Sciatic nerve (tissue), 2 donors: ENCODE measurements around the gene AUTS2. TPM values are rescaled to one million over a fixed set of nuclear protein-coding genes. Genes with fewer than 3 reads are reported as not detected.

Experiments
- ATAC-seq: fragments of 200-7000 bp; cut with Tn5 transposase; one replicate; pipeline ENCODE4 v1.9.1; 2020; ENCODE audit warnings: mild to moderate bottlenecking, moderate library complexity
- DNase-seq: peaks from one replicate; pipeline ENCODE4 v3.0.0-alpha.2; 2020; ENCODE audit warnings: low spot score
- intact Hi-C: fragments of 100-400 bp; cut with DNase I; formaldehyde crosslinking; loops from one replicate; pipeline ENCODE4 v1.14.2; 2022
- total RNA-seq: library from RNA; stranded (reverse); fragmentation: NEBNext Ultra II Directional; extraction: Animal tissue kit (Norgen Biotek cat#: 25700); gene quantifications from one replicate; pipeline ENCODE4 v1.2.1, GENCODE V29; 2021
- donor health status: DM: no; HTN: no; CAD: no.
- donor health status: DM: no; HTN: no; CAD: no.

The AUTS2 gene
- total RNA-seq, 1 donor from 2014 or later, result 129 TPM

DNA sequence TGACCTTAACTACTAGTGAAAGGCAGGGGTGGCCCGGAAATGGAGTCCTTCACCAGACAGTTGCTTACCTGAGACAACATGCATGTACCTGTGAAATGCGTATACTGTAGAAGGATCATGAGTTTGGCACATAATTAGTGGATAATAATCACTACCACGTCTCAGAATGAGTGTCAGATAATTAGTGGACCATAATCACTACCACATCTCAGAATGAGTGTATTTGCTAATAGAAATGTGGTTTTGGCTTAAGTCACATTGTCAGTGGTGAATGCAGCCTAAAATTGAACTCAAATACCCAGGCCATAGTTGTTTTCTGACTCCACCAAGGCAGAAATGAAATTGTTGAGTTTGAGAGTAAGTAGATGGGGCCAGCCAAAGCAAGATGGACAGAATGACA lies 1065.4 kb downstream of the AUTS2 start:
- intact Hi-C loops, result no loop called here
- DNase-seq (no peak), ATAC-seq (no peak)

DNA sequence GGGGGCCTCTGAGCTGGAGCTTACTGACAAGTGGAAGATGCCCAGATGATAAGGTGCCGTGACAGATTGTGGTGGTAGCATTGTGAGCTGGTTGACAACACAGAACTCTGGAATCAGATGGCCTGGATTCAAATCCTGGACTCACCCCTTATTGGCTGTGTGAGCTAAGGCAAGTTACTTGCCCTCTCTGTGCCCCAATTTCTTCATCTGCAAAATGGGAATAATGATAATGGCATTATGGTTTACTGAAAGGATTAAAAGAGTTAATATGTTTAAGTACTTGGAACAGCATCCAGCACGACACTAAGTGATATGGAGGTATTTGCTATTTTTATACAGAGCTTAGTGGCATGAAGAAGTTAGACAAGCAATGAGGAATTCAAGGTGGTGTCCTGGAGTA lies 1067.7 kb downstream of the AUTS2 start:
- DNase-seq, result no peak
- intact Hi-C loops, result no loop called here
- no peak for ATAC-seq

DNA sequence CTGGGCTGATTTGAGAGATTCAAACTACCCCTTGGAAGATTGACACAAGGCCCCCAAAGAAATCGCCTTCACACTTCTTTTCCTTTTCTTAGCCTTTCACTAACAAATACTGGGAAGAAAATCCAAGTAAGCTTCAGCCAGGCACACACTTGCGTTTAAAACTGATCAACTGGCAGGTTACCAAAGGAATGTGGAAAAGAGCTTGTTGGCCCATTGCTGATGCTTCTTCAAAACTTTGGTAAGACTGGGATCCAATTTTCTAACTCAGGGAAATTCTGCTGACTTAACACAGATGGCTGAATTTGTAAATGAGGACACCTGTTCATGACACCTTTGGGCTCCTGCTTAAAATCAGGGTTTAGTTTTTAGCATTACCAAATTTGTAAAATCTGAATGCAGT lies 1069.1 kb downstream of the AUTS2 start:
- DNase-seq, result no peak
- no peak for ATAC-seq
- intact Hi-C loops, result no loop called here

DNA sequence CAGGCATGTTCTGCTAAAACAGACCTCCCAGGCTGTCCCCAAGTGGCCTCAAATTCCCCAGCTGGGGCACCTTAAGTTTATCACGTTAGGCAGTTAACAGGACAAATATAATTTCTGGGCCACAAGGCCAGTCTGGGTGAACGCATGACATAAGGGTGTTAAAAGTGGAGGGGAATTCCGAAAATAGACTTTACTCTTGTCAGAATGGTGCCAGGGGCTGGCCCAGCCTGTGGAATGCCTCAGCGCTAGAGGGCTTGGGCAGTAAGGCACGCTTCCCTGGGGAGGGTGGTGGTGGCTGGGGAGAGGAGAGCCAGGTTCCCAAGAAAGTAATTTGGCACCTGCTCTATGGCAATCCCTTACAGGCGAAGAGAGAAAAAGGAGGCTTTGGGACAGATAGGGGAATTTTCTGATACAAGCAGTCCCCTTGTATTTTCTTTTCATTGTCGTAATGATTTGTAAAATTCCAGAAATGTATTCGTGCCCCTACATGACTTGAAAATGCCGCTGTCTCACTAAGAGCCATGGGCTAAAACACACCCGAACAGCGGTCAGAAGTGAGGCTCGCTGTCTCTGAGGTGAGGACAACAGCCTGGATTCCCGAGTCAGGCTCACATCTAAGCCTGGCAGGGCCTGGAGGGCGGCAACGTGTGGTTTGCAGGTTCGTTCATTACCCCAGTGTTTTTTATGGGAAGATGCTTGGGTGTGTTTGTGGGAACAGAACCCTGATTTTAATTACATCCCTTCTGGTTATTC lies 1070.5 kb downstream of the AUTS2 start:
- ATAC-seq, result no peak
- DNase-seq, result no peak
- intact Hi-C loops, result no loop called here

DNA sequence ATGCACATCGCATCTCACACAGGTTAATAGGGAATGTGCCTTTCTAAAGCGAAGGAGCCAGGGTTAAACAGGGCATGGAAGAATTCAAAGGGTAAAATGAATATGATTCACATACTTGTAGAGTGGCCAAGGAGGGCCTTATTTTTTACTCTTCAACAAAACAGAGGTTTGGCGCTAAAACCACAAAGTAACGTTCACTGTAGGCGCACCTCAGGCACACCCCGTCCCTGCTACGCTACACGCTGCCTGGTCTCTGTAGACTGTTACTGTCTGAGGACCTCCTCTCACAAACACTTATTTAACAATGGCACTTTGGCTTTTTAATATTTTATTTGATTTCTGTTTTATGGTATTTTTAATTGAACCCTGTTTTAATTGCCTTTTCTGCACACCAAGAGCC lies 1071.6 kb downstream of the AUTS2 start:
- DNase-seq (no peak), ATAC-seq (no peak)
- intact Hi-C loops, result no loop called here

DNA sequence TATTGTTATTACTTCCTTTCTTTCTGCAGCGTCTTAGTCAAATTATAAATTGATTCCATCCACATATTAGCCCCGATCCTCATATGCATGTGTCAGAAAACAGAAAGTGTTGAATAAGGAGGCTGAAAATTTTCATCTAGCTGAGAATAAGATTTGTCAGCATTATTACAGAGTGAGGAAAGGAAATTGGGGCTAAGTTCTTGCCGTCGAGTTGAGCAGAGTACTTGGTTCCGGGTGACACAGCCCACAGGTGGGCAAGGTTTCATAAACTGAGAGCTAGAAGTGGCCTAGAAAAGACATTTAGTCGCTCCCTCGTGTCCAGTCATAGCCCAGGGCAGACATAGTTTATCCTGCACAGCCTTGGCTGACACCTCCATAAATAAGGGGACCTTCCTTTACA lies 1072.0 kb downstream of the AUTS2 start:
- DNase-seq, result no peak
- intact Hi-C loops, result no loop called here
- ATAC-seq, result no peak

DNA sequence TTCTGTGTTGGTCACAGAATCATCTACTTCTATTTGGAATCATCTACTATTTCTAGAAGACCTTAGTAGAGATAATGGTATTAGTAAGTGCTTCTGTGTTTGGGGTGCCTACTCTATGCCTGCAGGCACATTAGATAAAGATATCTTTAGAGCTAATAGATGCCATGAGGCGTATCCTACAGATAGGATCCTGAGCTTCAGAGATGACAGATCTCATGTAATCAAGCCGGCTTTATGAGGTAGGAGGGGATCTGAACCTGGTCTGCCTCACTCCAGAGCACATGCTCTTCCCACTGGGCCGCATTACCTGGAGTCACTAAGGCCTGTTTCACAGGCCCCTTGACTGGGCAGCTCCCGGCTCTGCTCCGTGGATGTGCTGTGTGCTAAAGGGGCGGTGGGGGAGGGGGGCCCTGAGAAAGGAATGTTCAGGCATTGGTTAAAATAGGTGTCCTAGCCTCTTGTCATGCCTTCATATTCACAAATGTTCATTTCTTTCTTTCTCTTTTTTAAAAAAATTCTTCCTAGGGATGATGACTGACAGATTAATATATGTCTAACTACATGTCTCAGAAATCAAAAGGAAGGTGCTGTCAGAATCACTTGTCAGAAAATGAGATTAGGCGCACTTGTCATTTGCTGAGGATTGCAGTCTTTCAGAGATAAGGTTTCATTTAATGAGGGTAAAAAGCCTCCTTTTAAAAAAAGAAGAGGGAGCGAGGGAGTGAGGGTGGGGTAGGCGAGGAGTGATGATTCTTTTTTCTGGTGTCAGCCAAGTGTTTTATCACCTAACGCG lies 1075.7 kb downstream of the AUTS2 start:
- no peak for ATAC-seq
- intact Hi-C loops, result no loop called here

DNA sequence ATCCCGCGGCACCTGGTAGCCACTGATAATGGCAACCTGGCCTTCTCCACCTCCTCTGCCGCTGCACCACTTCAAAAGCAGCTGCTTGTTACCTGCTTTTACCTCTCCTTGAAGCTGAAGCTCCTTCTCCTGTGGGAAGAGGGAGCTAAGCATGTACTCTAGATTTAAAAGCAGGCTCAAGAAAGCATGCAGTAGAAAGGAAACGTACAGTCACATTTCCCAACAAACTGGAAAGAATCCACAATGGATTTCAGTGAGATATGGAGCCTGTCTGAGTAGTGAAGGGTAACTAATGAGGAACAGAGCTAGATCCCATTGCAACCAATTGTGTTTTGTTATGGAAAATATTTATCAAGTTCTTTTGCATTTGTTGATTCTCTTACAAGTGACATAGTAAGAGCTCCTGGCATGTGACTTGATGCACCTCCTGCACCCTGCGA lies 1076.3 kb downstream of the AUTS2 start:
- intact Hi-C loops, result no loop called here
- ATAC-seq, result no peak

More for the DNA sequence above, 1075.7 kb downstream of the AUTS2 start:
- DNase-seq, result no peak

DNA sequence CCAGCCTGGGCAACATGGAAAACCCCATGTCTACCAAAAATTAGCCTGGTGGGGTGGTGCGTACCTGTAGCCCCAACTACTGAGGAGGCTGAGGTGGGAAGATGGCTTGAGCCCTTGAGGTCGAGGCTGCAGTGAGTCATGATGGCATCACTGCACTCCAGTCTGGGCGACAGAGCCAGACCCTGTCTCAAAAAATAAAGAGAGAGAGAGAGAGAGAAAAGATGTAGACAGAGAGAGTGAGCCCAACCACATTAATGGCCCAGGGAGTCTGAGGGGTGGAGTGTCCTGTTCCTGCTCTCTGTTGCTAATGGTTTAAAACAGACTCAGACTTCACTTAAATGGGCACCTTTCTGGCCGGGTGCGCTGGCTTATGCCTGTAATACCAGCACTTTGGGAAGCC lies 1078.0 kb downstream of the AUTS2 start:
- ATAC-seq, result no peak
- DNase-seq, result no peak
- intact Hi-C loops, result no loop called here

More for the DNA sequence above, 1076.3 kb downstream of the AUTS2 start:
- no peak for DNase-seq

DNA sequence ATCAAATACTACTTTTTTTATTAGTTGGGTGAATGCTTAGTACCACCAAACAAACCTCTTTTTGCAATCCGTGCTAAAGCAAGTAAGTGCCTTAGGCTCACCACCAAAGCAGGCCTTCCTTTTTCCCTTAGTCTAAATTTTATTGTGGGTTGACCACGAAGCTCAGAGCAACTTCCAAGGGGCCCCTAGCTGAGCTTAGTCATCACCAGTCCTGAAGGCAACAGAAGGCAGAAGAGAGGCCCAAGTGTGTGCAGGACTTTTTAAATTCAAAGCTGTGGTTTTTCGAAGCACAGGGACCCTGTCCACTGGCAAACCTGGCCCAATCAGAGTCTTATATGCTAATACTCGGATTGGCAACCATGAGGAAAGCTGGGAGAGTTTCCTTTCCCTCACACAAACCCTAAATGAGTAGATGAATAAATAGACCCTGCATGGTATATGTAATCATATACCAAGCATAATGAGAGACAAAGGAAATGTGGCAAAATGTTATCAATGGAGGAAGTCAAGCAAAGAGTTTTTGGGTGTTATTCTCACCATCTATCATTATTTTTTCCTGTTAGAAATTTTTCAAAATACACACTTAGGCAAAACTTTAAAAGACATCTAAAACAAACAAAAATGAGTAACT lies 1080.5 kb downstream of the AUTS2 start:
- ATAC-seq, result no peak
- DNase-seq, result no peak
- intact Hi-C loops, result no loop called here

DNA sequence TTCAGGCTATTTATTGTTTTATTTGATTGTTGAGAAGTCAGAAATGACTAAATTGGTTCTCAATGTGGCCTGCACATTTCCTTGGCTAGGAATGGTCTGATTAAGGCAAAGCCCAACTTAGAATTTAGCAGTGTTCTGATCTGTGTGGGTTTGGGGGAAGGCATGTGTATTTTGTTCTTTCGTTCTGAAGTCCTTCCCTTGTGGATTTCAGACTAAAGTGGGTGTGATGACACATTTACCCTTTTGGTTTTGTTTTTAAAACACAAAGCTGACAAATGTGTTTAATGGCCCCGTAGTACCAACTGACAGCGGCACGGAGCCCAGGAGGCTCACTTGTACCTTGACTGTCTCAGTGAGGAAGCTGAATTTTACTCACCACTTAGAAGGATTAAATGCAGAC lies 1081.4 kb downstream of the AUTS2 start:
- intact Hi-C loops, result no loop called here
- DNase-seq, result no peak

DNA sequence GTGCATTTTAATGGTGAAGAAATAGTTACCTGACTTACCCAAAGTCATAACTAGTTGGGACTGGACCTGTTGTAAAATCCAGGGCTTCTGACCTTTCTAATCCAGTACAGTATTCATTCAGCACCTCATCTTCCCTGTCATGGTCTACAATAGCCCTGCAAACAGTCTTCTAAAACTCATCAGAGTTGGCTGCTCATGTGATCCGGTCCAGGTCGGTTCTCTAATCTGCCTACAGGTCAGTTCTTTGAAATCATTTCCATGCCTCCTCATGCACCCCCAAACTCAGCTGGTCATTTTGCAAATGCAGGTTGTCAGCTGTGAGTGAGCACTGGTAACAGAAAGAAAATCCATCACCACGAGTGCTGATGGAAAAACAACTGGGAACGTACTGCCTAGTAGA lies 1082.0 kb downstream of the AUTS2 start:
- ATAC-seq, result no peak
- intact Hi-C loops, result no loop called here
- no peak for DNase-seq

More for the DNA sequence above, 1081.4 kb downstream of the AUTS2 start:
- peak; percentile 16 for ATAC-seq

DNA sequence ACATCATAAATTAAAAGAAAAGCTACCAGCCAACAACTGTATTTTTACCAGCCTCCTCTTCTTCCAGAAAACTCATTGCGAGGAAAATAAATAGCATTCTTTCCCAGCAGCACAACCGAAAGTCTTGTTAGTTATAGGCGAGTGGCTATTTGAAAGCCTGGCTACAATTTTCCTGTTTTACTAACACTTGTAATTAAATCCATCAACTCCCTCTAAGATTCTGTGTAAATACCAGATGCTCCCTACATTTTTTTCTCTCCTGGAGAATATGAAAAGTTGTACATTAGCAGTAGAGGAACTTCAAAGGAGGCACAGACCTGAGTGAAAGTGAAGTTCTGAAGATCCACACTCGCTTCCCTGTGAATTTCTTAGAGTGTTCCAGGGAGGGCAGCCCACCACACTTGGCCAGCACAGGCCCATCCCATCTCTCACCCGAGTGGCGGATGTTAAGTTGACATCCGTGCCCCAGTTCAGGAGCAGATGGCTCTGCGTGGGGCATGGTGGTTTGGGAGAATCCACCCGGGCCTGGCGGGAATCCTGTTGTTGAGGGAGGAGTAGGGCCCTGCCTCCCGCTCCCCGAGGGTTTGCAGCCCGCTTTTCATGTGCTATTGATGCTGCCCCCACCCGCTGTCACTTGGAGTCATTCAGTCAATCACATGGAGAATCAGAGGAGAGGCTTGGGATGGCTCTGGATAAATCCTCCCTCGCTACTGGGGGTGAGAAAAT lies 1082.6 kb downstream of the AUTS2 start:
- intact Hi-C loops, result no loop called here
- DNase-seq (no peak), ATAC-seq (no peak)

DNA sequence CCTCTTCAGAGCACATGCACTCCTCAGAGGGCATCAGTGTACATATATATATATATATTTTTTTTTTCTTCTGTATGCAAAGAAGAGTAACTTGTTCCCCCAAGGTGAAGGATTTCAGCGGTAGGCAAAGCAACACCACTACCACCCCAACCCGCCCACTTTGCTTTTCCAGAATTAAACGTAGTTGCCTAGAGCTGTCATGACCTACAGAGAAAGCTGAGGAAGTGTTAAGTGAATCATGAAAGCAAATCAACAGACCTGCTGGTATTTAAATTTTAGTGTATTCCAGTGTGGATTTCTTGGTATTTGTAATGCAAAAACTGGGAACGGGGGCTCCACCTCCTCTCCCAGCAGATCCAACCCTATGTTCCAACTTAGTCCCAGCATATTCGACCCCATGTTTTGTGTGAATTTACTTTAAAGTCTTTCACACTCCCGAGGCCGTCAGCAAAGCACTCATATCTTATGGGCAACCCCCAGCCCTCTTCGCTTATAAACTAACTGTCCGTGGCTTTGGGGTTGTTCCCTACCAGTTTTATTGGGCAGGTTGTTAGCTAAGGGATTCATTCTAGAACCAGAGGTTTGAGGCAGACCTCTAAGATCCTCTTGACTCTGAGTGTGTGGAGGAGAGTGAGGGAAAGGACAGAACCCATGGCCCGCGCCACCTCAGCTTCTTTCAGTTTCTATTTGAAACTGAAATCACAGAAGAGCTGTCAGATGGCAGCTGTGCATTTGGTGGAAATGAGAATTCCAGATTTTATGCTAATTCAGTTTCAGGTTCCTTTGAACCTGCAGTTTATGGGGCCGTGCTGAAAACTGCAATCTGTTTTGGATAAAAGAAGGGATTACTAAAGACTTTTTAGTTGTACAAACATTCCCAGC lies 1083.4 kb downstream of the AUTS2 start:
- no peak for ATAC-seq
- DNase-seq, result no peak
- intact Hi-C loops, result no loop called here

DNA sequence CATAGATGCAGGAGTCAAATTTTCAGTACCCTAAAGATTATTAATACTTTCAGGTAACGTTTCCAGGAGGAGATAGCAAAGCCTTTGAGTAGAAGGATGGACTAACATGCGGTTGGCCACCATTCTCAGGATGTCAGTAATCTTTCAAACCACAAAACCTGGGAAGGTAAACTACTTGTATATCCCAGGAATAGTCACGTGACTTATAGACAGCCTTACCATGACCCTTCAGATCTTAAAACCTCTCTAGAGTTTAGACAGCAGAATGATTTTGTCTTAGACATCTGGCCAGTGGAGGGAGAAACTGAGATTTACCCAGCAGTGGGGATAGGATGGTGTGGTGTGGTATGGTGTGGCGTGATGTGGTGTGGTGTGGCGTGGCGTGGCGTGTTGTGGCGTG lies 1085.9 kb downstream of the AUTS2 start:
- DNase-seq, result no peak
- intact Hi-C loops, result no loop called here
- no peak for ATAC-seq

DNA sequence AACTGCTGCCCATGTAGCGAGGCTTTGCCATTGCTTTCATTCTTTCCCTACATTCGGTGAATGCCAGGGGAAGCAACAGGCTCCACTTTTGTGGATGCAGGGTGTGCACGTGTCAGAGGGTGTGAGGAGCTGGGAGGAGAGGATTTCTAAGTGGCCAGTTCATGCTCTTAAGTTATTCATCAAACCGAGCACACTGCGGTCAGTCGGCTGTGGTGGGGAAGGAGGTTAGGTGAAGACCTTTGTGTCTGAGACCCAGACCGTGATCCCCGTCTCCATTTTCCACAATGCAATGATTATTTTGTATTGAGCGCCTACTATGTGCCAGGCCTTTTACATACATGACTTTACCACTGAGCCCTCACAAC lies 1095.0 kb downstream of the AUTS2 start:
- intact Hi-C loops, result no loop called here
- no peak for DNase-seq
- peak; percentile 77 for ATAC-seq

DNA sequence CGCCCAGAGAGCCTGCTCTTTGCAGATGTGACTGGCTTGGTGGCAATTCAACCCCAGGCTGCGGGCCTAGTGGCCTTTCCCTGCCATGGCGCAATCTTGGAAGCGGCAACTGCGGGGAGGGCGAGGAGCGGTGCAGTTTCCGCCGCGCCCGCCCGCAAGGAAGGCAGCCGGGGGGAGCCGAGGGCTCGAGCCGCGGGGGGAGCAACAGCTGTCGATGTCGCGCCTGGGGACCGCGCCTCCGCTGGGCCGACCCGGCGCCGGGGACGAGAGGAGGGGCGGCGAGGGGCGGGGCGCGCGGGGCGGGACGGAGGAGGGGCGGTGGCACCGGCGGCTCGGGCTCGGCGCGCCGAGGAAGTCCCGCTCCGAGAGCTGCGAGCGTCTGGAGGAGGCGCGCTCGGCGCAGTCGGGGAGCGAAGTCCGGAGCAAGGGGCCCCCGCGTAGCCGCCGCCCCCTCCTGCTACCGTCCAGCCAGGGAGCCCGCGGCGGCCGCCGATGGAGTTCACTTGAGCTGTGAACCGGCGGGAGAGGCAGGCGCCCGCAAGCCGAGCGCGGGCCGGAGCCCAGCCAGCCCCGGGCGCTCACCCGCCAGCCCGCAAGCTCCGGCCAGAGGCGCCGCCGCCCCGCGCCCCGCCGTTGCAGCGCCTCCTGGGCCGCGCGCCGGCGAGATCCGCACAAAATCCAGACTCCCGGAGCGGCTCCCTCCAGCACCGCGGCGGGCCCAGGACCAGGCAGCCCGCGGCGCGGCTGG lies 1095.6 kb downstream of the AUTS2 start:
- intact Hi-C loops, result no loop called here
- peak; percentile 68 for ATAC-seq
- DNase-seq, result peak; percentile 86

DNA sequence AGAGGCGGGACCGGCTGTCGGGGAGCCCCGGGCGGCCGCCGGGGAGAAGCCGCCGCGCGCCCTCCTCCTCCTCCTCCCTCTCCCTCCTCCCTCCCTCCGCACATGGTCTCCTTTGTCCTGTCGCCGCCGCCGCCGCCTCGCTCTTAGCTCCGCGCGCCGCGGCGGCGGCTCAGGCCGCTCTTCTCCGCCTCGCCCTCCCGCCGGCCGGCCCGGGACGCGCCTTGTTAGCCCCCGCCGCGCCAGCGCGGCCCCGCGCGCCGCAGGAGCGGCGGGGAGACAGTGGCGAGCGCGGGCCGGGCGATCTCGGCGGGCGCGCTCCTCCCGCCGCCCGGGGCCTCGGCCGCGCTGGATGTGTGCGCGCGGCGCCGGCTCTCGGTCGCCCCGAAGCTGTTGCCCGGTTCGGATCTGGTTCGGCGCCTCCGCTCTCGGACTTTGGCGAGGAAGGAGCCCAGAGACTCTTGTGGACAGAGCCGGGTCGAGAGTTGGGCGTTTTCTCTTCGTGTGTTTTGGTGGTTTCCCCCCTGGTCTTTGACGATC lies 1096.2 kb downstream of the AUTS2 start:
- ATAC-seq (peak; percentile 21), DNase-seq (peak; percentile 69)
- intact Hi-C loops, result no loop called here
